WERI-Rb-1 (cell line): ENCODE measurements around the gene SLC16A13.

Experiments
- DNase-seq: peaks from one replicate; pipeline ENCODE4 v3.0.0-alpha.2; 2020
- H3K27ac ChIP-seq: fragments of 250-450 bp; sonication (Bioruptor Pico); 2 replicates; pipeline ENCODE4 v1.5.1; 2020; ENCODE audit warnings: mild to moderate bottlenecking, moderate library complexity
- H3K27me3 ChIP-seq: fragments of 250-450 bp; sonication (Bioruptor Pico); 2 replicates; pipeline ENCODE4 v1.5.1; 2021; ENCODE audit warnings: mild to moderate bottlenecking, low read depth, moderate library complexity; ENCODE audit not compliant: insufficient read depth, severe bottlenecking
- H3K36me3 ChIP-seq: fragments of 250-450 bp; sonication (Bioruptor Pico); 2 replicates; pipeline ENCODE4 v1.5.1; 2020; ENCODE audit warnings: mild to moderate bottlenecking, moderate library complexity
- H3K4me3 ChIP-seq: 2 replicates; pipeline ENCODE4 v1.5.1; 2011; ENCODE audit warnings: low read depth, mild to moderate bottlenecking, control low read depth, low read length
- H3K9me3 ChIP-seq: fragments of 250-450 bp; sonication (Bioruptor Pico); 2 replicates; pipeline ENCODE4 v1.5.1; 2021; ENCODE audit warnings: mild to moderate bottlenecking, moderate library complexity; ENCODE audit not compliant: severe bottlenecking
- CTCF ChIP-seq: IDR thresholded peaks from 2 replicates; pipeline ENCODE4 v1.5.1; 2011; ENCODE audit warnings: low read depth, mild to moderate bottlenecking, control low read depth, inconsistent platforms, low read length

SLC16A13 gene

GRCh38 chr17:6995500-6996255, 40.1 kb upstream of the SLC16A13 start, which contains the start of gene ALOX12:
ALOX12 (plus strand) TSS chr17:6996049; CDS start chr17:6996118, 69 bp downstream.
- no peaks in the 10 kb centered on the region for H3K9me3 ChIP-seq
- H3K4me3 ChIP-seq = no peak within 1 kb of the TSS
- no peak for TF ChIP-seq CTCF
- no peaks in the 10 kb centered on the region for H3K27me3 ChIP-seq
- no peak for DNase-seq
- peaks cover 2% of the 10 kb centered on the region; the same call in 1 of the 2 replicates for H3K36me3 ChIP-seq
- H3K27ac ChIP-seq = no peak within 1 kb of the TSS

GRCh38 chr17:6996256-6997011, 39.4 kb upstream of the SLC16A13 start:
- TF ChIP-seq CTCF = no peak
- Histone ChIP-seq H3K9me3 (no peaks in the 10 kb centered on the region), H3K27me3 (no peaks in the 10 kb centered on the region), H3K36me3 (peaks cover 5% of the 10 kb centered on the region), H3K27ac (no peak overlapping the region), H3K4me3 (no peak overlapping the region)
- no peak for DNase-seq

DNA sequence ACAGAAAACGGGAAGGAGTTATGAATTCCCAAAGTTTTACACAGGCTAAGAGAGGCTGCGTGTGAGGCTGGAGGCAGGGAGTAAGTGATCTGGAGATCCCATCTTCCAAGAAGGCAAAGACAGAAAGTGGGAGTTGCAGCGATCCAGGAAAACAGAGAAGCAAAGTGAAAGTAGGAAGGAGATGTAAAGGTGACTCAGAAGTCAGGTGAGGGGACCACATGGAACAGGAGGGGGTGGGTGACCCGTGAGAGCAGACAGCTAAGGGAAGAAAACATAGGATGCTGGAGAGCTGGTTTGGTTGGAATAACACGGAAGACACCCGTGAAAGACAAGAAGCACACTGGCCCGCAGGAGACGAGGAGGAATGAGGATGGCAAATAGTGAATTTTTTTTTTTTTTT, 38.6 kb upstream of the SLC16A13 start:
- H3K36me3 ChIP-seq = peaks cover 12% of the 10 kb centered on the region
- no peak for DNase-seq
- H3K9me3 ChIP-seq = no peaks in the 10 kb centered on the region
- no peak overlapping the region for H3K4me3 ChIP-seq
- H3K27ac ChIP-seq = no peak overlapping the region
- H3K27me3 ChIP-seq = no peaks in the 10 kb centered on the region
- no peak for TF ChIP-seq CTCF

GRCh38 chr17:6998855-6999508, 36.8 kb upstream of the SLC16A13 start:
- no peak for TF ChIP-seq CTCF
- H3K4me3 ChIP-seq = no peak overlapping the region
- H3K27ac ChIP-seq = no peak overlapping the region
- no peaks in the 10 kb centered on the region for H3K9me3 ChIP-seq
- no peaks in the 10 kb centered on the region for H3K27me3 ChIP-seq
- DNase-seq = no peak
- H3K36me3 ChIP-seq = peaks cover 16% of the 10 kb centered on the region

GRCh38 chr17:7001318-7001961, 34.4 kb upstream of the SLC16A13 start:
- Histone ChIP-seq H3K27me3 (no peaks in the 10 kb centered on the region), H3K36me3 (peaks cover 16% of the 10 kb centered on the region), H3K9me3 (no peaks in the 10 kb centered on the region), H3K4me3 (no peak overlapping the region), H3K27ac (no peak overlapping the region)
- peak; percentile 60; the same call in 1 of the 2 replicates for TF ChIP-seq CTCF
- DNase-seq = no peak
